ENCODE data around the gene STUM.
"Not testable (repeated sequence)": the region's sequence is repeated elsewhere in the genome, so short reads cannot be mapped to it uniquely, and the experiment has no call there.

The STUM gene

GRCh38 chr1:226627050-226627755 lies 78.6 kb downstream of the STUM start:
- DNase-seq (ENCODE audit: low spot score), result no peak

- no peak for DNase-seq (ENCODE audit: low spot score)
These were observed 79.5 kb downstream of the STUM start for GRCh38 chr1:226627924-226628611.

DNA sequence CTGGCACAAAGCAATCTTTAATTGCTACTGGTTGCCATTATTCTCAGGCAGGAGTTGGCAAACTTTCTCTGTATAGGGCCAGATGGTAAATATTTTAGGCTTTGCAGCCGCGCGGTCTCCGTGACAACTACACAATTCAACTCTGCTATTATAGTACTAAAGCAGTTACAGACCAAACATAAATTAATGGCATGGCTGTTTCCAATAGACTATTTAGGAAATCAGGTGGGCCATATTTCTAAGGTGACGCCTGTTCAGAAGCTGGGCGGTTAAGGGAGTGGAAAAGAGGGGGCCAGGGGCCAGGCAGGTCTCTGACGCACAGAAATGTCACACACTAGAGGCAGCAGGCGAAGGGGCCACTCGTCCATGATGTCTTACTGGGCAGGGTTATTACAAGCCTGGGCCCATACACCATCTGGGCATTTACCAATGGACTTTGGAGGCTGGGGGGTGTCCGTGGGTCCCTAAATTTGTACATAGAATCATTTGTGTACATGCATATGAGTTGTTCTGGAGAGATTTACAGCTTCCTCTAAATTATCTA lies 80.1 kb downstream of the STUM start:
- DNase-seq (ENCODE audit: low spot score), result no peak

DNA sequence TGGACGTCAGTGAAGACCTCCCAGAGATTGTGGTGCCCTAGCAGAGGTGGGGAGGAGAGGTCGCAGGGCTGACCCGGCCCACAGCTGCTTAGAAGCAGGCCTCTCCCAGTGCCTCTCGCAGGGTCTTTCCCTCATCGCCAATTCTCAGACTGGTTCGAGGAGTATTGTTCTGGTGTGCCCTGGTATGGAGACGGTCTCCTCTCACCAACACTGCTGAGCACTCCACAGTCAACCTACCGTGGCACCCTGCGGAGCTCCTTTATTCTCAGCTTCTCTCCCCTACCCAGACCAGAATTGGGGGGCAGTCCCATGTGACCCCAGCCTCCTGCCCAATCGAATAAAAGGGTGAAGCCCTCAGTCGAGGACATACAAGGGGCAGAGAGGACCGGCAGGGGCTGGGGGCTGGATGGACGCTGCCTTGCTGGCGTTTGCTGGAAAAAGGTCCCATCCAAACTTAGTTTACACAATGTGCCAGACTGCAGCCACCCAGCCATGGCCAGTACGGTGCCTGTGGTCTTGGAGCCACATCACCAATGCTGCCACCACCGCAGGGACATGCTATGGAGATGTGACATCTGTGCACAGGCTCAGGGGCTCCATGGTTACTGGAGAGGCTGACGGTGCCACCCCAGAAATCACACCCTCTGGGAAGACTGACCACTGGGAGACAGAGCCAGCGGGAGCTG lies 80.8 kb downstream of the STUM start:
- no peak for DNase-seq (ENCODE audit: low spot score)

- no peak for DNase-seq (ENCODE audit: low spot score)
These were observed 81.5 kb downstream of the STUM start for GRCh38 chr1:226629896-226630550.

DNA sequence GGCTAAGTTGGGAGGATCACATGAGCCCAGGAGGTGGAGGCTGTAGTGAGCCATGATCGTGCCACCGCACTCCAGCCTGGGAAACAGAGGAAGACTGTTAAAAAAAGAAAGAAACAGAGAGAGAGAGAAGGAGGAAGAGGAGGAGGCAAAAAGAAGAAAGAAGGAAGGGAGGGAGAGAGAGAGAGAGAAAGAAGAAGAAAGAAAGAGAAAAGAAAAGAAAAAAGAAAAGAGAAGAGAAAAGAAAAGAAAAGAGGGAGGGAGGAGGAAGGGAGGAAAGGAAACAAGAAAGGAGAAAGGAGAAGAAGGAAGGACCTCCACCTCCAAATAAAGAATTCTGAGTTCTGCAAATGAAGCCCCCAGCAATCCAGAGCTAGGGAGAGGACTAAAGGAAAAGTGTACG lies 82.0 kb downstream of the STUM start:
- no peak for DNase-seq (ENCODE audit: low spot score)

DNA sequence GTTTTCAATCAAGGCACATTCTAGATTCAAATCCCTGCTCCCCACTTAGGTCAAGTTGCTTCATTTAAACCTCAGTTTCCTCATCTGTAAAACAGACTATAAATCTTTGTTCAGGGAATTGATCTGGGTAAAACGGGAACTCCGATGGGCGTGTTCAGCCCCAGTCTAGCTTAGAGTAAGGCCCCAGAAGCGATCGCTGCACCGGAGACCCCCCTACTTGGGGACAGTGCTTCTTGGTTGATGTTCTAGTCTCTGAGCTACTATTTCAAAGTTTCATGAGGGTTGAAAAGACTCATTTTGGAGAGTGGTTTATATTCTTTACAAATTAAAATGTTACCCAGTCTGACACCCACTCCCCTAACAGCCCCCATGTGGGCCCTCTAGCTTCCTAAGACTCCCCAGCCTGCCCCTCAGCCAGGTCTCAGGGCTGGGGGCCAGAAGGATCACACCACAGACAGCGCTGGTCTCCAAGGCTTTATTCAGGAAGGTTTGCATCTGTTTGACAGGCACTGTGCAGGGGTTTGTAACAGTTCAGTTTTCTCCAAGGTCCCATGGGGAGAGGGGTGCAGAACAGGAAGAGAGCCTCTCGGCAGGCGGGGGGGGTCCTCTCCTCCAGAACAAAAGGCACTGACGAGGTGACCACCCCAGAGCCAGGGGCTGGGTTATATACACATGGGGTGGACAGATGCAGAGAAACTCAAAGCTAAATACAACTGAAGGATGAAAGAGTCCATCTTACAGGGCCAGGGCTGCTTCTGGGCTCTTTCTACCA lies 82.9 kb downstream of the STUM start:
- DNase-seq (ENCODE audit: low spot score), result no peak

- DNase-seq (ENCODE audit: low spot score), result no peak
These were observed 83.8 kb downstream of the STUM start for GRCh38 chr1:226632169-226632879.

GRCh38 chr1:226632922-226633351 lies 84.4 kb downstream of the STUM start:
- DNase-seq (ENCODE audit: low spot score), result no peak

GRCh38 chr1:226633541-226634165 lies 85.1 kb downstream of the STUM start:
- DNase-seq (ENCODE audit: low spot score), result no peak

DNA sequence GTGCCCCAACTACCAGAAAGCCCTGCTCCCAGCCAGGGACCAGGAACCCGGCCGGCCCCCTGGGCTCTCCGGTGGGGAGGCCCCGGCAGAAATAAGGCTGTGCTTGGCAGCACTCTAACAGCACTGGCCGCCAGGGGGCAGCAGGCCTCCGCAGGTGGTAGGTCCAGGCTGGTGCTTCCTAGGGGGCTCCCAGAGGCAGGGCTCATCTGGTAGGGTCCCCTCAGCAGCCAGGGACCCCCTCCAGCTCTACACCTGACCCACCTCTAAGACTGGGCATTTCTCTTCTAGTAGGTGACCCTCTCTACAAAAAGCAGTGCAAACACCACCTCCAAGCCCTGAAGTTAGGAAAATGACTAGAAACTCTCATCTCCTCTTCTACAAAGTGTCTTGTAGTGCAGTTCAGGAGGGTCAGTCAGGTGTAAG lies 85.6 kb downstream of the STUM start:
- DNase-seq (ENCODE audit: low spot score), result peak; percentile 34

DNA sequence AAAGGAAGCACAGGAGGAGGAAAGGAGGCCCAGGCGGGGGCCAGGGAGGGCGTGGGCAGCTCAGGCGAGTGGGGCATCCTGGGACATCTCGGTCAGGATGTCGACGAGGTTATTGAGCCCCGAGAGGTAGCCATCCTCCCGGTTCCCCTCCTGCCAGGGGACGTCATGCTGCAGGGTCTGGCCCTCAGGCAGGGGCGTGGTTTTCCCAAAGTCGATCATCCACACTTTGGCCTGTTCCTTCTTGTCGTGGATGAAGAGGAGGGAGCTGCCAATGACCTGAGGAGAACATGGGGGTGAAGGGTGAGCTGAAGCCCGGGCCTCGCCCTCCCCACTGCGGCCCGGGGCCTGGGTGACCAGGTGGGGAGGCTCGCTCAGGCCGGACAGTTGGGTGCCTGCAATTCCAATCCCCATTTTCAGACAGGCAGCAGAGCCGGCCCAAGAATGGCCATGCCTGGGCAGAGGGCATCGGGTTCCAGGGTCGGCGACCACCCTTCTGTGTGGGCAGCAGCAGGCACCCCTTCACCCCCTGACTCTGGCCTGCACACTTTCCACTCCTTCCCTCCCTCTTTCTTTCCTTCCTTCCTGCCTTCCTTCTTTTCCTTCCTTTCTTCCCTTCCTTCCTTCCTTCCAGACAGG lies 86.2 kb downstream of the STUM start:
- DNase-seq (ENCODE audit: low spot score), result no peak

- DNase-seq (ENCODE audit: low spot score), result no peak
These were observed 86.9 kb downstream of the STUM start for GRCh38 chr1:226635456-226635941.

- DNase-seq (ENCODE audit: low spot score), result no peak
These were observed 88.2 kb downstream of the STUM start for GRCh38 chr1:226636847-226637096.

GRCh38 chr1:226637147-226637935 lies 88.8 kb downstream of the STUM start:
- DNase-seq (ENCODE audit: low spot score), result no peak

- no peak for DNase-seq (ENCODE audit: low spot score)
These were observed 89.5 kb downstream of the STUM start for GRCh38 chr1:226638001-226638601.

GRCh38 chr1:226638608-226639007 lies 90.0 kb downstream of the STUM start:
- no peak for DNase-seq (ENCODE audit: low spot score)

DNA sequence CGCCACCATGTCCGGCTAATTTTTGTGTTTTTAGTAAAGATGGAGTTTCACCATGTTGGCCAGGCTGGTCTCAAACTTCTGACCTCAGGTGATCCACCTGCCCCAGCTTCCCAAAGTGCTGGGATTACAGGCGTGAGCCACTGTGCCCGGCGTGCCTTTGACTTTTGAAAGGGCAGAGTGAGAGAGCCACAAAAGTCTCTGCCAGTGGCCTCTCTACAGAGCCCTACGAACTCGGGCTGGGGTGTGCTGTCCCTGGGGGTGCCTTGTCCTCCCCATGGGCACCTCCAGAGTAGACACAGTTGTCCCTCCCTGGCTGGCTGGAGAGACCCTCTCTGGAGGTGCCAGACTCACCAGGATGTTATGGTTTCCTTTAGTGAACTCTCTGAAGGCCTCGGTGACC lies 90.6 kb downstream of the STUM start:
- not testable (repeated sequence) for DNase-seq (ENCODE audit: low spot score)

DNA sequence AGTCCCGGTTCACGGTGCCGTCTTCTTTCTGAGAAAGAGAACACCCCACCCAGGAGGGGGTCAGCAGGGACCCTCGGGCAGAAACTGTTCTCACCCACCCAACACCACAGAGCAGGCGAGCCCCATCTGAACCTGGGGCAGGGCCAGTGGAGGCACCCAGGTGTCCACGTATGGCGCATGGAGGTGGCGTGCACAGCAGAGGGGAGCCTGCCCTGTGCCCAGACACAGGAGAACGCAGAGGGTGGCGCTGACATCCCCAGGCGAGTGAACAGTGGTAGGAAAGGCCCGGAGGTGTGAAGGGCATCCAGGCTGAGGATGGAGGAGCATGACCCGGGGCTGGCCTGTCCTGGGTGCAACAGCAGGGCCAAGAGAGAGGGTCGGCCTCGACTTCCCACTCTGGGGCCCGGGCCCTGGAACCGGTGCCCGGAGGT lies 91.1 kb downstream of the STUM start:
- DNase-seq (ENCODE audit: low spot score), result no peak

Measured in SW480 (cell line).